Heart left ventricle (tissue), 16 donors: Measurements from ENCODE around the gene ISG15. TPM values are rescaled to one million over a fixed set of nuclear protein-coding genes. Genes with fewer than 3 reads are reported as not detected.

ENCODE experiments used
- ATAC-seq, 4 donors: fragments of 200-7000 bp; cut with Tn5 transposase; one replicate each; pipeline ENCODE4 v1.9.1; 2020 to 2022; ENCODE audit warnings: moderate library complexity in 4 of 4, mild to moderate bottlenecking in 3 of 4, moderate number of reproducible peaks in 1 of 4
- DNase-seq, 5 donors: peaks; one replicate each; pipeline ENCODE4 v3.0.0-alpha.2; 2020
- H3K27ac ChIP-seq, 12 donors: fragments of 200-600 bp; sonication (generic) in 4 of 12; one replicate each; pipeline versions ENCODE4 v1.5.0 to v1.8.0; 2016 to 2022; ENCODE audit warnings: mild to moderate bottlenecking in 2 of 12
- H3K27me3 ChIP-seq, 9 donors: fragments of 200-600 bp; sonication (generic) in 2 of 9; one replicate each; pipeline versions ENCODE4 v1.5.1 to v1.8.0; 2016 to 2022; ENCODE audit warnings: mild to moderate bottlenecking in 3 of 9
- H3K36me3 ChIP-seq, 9 donors: fragments of 200-600 bp; sonication (generic) in 2 of 9; one replicate each; pipeline versions ENCODE4 v1.5.0 to v1.8.0; 2018 to 2022; ENCODE audit warnings: mild to moderate bottlenecking in 2 of 9
- H3K4me1 ChIP-seq, 12 donors: fragments of 200-600 bp; sonication (generic) in 4 of 12; one replicate each; pipeline versions ENCODE4 v1.5.0 to v1.8.0; 2016 to 2022; ENCODE audit warnings: mild to moderate bottlenecking in 3 of 12
- H3K4me3 ChIP-seq, 12 donors: fragments of 200-600 bp; sonication (generic) in 4 of 12; one replicate each; pipeline versions ENCODE4 v1.5.0 to v1.8.0; 2017 to 2022; ENCODE audit warnings: mild to moderate bottlenecking in 9 of 12, moderate library complexity in 4 of 12
- H3K9me3 ChIP-seq, 12 donors: fragments of 200-600 bp; sonication (generic) in 4 of 12; one replicate each; pipeline versions ENCODE4 v1.5.0 to v1.8.0; 2016 to 2022; ENCODE audit warnings: mild to moderate bottlenecking in 1 of 12
- POLR2A ChIP-seq, 2 donors: fragments of 450-650 bp; IDR thresholded peaks; one replicate each; pipeline ENCODE4 v1.6.1; 2017; ENCODE audit warnings: antibody characterized with exemption in 2 of 2, mild to moderate bottlenecking in 2 of 2, moderate library complexity in 2 of 2
- WGBS, 4 donors: extraction: QIAGEN DNeasy Blood & Tissue Kit in 2 of 4; methylation state at CpG; one replicate each; pipeline versions ENCODE4 v1.1.5 to v1.1.7; 2013 to 2018; 5-methylcytosine and 5-hydroxymethylcytosine counted together
- intact Hi-C, 10 donors: fragments of 100-400 bp; cut with DNase I; formaldehyde crosslinking; loops; one replicate each; pipeline versions ENCODE4 v1.11.1 to v1.14.2; 2022
- polyA plus RNA-seq, 2 donors: library from polyadenylated mRNA; stranded (reverse); fragments of 200-250 nt; gene quantifications; one replicate each; pipeline ENCODE4 v1.2.3, GENCODE V29; 2013
- total RNA-seq, 9 donors: library from RNA; depleted of rRNA in 2 of 9; stranded (reverse); fragments of >200 nt in 2 of 9; fragmentation: NEBNext Ultra II Directional in 3 of 9; extraction: Animal tissue kit (Norgen Biotek cat#: 25700) in 3 of 9; gene quantifications; one replicate each; pipeline versions ENCODE4 v1.1.0 to v1.2.4, GENCODE V29; 2016 to 2023
- TF ChIP-seq, protein P1 (sequence below), 12 donors: fragments of 200-600 bp; sonication (generic) in 4 of 12; IDR thresholded peaks; one replicate each; pipeline versions ENCODE4 v1.5.0 to v1.8.0; 2018 to 2022; ENCODE audit warnings: antibody characterized with exemption in 12 of 12, mild to moderate bottlenecking in 5 of 12
- donor health status: ischemic (EF 13 %, LVEDD 7.1; RV severe dilation, severe dysfunction).
- donor health status: healthy with polysubstance abuse.
- donor health status: DM: no; HTN: yes; CAD: no.
- donor health status: DM: no; HTN: no; CAD: no.
- donor health status: ischemic (EF 25% LVEDD 6.9; RV normal size, moderate dysfunction).
- donor health status: ischemic (EF 25% LVEDD 5.7; RV mildly dilated, moderate dysfunction).
- donor health status: healthy.
- donor health status: DM: yes; HTN: yes; CAD: no.
- donor health status: ischemic (EF 35%, LVEDD 5.7; RV mildly dilated, moderate dysfunction).
- donor health status: nonischemic (EF 11% LVEDD 7.7; RV severe dilation, severe dysfunction).
- donor health status: DM: yes; HTN: yes; CAD: no.
- donor health status: PGD.
- donor health status: ischemic (EF 29% LVEDD 5.4; RV normal size, mild dysfunction).
- donor health status: nonischemic (EF 23%, LVEDD 6.1; RV moderate dilation, normal function).

The ISG15 gene
- total and polyA plus RNA-seq, 11 donors, result 17.0 to 189 (median 34.4) TPM

DNA sequence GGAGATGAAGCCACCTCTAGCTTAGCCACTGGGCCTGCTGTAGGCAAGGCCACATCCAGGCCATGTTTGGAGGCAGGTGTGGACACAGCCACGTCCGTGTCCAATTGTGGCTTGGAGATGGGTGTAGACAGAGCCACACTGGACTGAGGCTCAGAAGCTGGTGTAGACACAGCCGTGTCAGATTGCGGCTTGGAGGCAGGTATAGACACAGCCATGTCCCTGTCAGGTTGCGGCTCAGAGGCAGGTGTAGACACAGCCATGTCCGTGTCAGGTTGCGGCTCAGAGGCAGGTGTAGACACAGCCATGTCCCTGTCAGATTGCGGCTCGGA is 33.6 kb upstream of the ISG15 start:
- Histone ChIP-seq H3K4me3 (peak overlapping the region; percentile 8 to 67 (median 56)), H3K9me3 (no peaks in the 10 kb centered on the region), H3K27ac (peak overlapping the region in 10 of 12 donors; percentile 55 to 100 (median 98)), H3K4me1 (peaks cover 0 to 45% (median 11%) of the 10 kb centered on the region in 12 donors), H3K27me3 (peaks cover 0 to 28% (median 7%) of the 10 kb centered on the region in 9 donors), H3K36me3 (peaks cover 0 to 4% (median 0%) of the 10 kb centered on the region in 9 donors)
- ATAC-seq, result no peak
- intact Hi-C loops, result loop anchor here in 3 of 10 donors (5.0 to 10.0 kb wide), 3 partner anchors 83 to 515 kb away; no protein-coding TSS in a partner anchor
- DNase-seq, result peak in 1 of 5 donors; percentile 7
- WGBS, 4 donors, result 45 to 90% (median 69%) methylated on average over 9 of the region's 9 CpGs
- TF ChIP-seq POLR2A (IDR thresholded peaks at IDR 0.05), result no peak
- TF ChIP-seq, protein P1, sequence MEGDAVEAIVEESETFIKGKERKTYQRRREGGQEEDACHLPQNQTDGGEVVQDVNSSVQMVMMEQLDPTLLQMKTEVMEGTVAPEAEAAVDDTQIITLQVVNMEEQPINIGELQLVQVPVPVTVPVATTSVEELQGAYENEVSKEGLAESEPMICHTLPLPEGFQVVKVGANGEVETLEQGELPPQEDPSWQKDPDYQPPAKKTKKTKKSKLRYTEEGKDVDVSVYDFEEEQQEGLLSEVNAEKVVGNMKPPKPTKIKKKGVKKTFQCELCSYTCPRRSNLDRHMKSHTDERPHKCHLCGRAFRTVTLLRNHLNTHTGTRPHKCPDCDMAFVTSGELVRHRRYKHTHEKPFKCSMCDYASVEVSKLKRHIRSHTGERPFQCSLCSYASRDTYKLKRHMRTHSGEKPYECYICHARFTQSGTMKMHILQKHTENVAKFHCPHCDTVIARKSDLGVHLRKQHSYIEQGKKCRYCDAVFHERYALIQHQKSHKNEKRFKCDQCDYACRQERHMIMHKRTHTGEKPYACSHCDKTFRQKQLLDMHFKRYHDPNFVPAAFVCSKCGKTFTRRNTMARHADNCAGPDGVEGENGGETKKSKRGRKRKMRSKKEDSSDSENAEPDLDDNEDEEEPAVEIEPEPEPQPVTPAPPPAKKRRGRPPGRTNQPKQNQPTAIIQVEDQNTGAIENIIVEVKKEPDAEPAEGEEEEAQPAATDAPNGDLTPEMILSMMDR (IDR thresholded peaks at IDR 0.05), result no peak

DNA sequence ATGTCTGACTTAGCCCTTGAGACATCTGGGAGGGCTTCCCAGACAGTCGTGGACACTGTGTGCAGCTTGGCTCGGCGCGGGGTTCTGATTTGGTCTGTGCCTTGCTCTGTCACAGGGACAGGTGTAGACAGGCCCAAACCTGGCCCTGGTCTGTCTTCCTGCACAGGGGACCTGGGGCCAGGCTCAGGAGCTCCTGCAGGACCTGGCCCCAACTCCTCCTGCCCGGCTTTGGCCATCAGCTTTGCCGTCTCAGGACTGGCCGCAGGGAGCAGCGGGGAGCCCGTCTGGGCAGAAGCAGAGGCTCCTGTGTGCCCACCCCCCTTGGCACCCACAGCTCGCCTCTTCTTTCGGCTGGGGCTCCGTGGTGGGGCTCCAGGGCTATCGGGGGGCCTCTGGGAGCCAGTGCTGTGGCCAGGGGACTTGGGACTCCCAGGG is 33.1 kb upstream of the ISG15 start:
- H3K4me3 ChIP-seq, result peak overlapping the region; percentile 33 to 67 (median 56)
- H3K4me1 ChIP-seq, result peaks cover 0 to 44% (median 11%) of the 10 kb centered on the region in 12 donors
- H3K27ac ChIP-seq, result peak overlapping the region; percentile 65 to 100 (median 97)
- H3K9me3 ChIP-seq, result no peaks in the 10 kb centered on the region
- intact Hi-C loops, result loop anchor here in 2 of 10 donors (5.0 to 10.0 kb wide), 2 partner anchors 82 to 315 kb away; no protein-coding TSS in a partner anchor
- H3K36me3 ChIP-seq, result peaks cover 0 to 4% (median 0%) of the 10 kb centered on the region in 9 donors
- TF ChIP-seq, protein P1 (IDR thresholded peaks at IDR 0.05), result no peak
- no peak for TF ChIP-seq POLR2A (IDR thresholded peaks at IDR 0.05)
- DNase-seq (peak in 1 of 5 donors; percentile 37), ATAC-seq (peak in 3 of 4 donors; percentile 0 to 1 (median 1))
- peaks cover 0 to 25% (median 7%) of the 10 kb centered on the region in 9 donors for H3K27me3 ChIP-seq
- 27 to 51% (median 46%) methylated on average over 9 to 13 of the region's 13 CpGs for WGBS, 4 donors

DNA sequence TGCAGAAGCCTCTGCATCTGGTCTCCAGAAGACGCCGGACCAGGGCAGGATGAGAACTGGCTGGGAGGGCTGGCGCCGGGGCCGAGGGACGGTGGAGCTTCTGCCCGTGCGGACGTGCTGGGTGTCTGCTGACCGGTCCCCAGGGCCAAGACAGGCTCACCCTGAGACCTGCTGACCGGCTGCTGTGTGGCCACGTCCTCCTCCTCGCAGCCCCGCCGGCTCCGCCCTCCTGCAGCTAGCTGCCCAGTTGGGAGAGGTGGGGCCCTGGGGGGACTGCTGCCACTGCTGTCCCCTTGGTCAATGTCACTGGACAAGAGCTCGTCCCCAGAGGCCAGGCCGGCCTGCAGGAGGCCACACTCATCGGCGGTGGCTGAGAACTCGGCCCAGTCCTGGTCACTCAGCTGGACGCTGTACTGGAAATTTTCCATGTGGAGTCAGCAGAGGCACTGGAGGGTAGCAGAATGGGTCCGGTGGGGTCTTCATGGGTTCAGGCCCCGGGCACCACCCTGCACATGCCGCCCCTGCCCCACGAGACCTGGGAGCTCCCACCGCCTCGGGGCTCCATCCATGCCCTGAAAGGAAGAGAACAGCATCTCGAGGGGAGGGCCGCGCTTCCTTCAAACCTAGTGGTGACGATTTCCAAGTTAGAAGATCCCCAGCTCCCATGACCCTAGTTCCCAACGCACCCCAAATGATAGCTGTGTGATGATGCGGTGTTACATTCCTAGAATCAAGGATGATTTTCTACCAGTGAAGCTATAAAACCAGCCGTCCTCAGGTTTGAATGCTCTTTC is 32.5 kb upstream of the ISG15 start:
- DNase-seq (peak; percentile 84 to 92 (median 89)), ATAC-seq (peak; percentile 65 to 77 (median 74))
- H3K4me1 ChIP-seq, result peaks cover 0 to 40% (median 9%) of the 10 kb centered on the region in 12 donors

More for the DNA sequence above, 32.5 kb upstream of the ISG15 start:
- Histone ChIP-seq H3K27me3 (peaks cover 0 to 18% (median 6%) of the 10 kb centered on the region in 9 donors), H3K9me3 (no peaks in the 10 kb centered on the region), H3K27ac (peak overlapping the region; percentile 79 to 100 (median 98)), H3K36me3 (peaks cover 0 to 4% (median 0%) of the 10 kb centered on the region in 9 donors), H3K4me3 (peak overlapping the region; percentile 33 to 67 (median 56))
- WGBS, 4 donors, result 37 to 55% (median 46%) methylated on average over 13 to 35 of the region's 35 CpGs
- intact Hi-C loops, result loop anchor here in 2 of 10 donors (5.0 to 10.0 kb wide), 2 partner anchors 82 to 314 kb away; no protein-coding TSS in a partner anchor
- TF ChIP-seq POLR2A (IDR thresholded peaks at IDR 0.05), result peak; percentile 48 to 88
- TF ChIP-seq, protein P1 (IDR thresholded peaks at IDR 0.05), result peak in 2 of 12 donors; percentile 6 to 12
